DMS53 treated with DMSO at 0.1 percent for 48 hours (cell line): ENCODE data around the gene S1PR4.
A peak's percentile ranks its signal among the peaks of the same experiment; 100 is the strongest.
"Not testable (repeated sequence)": the region's sequence is repeated elsewhere in the genome, so short reads cannot be mapped to it uniquely, and the experiment has no call there.

Source experiments
- DNase-seq: peaks from one replicate; lab custom pipeline; 2025; ENCODE audit not compliant: unreplicated experiment; lab: John Stamatoyannopoulos, UW

Gene S1PR4

GRCh38 chr19:3151563-3152418 is 26.8 kb upstream of the S1PR4 start:
- no peak for DNase-seq

GRCh38 chr19:3152419-3152780 is 26.2 kb upstream of the S1PR4 start:
- no peak for DNase-seq

GRCh38 chr19:3153286-3154230 is 25.0 kb upstream of the S1PR4 start:
- no peak for DNase-seq

GRCh38 chr19:3154447-3154846 is 24.1 kb upstream of the S1PR4 start:
- DNase-seq = not testable (repeated sequence)

- no peak for DNase-seq
Measured at GRCh38 chr19:3154957-3155736, 23.4 kb upstream of the S1PR4 start.

- no peak for DNase-seq
Measured at GRCh38 chr19:3157096-3157845, 21.3 kb upstream of the S1PR4 start.

GRCh38 chr19:3159565-3159964 is 19.0 kb upstream of the S1PR4 start:
- no peak for DNase-seq

- DNase-seq = no peak
Measured at GRCh38 chr19:3160219-3160618, 18.4 kb upstream of the S1PR4 start.

- no peak for DNase-seq
Measured at GRCh38 chr19:3161453-3161852, 17.1 kb upstream of the S1PR4 start.

- DNase-seq = no peak
Measured at GRCh38 chr19:3162418-3163229, 15.9 kb upstream of the S1PR4 start.

GRCh38 chr19:3163230-3163886 is 15.2 kb upstream of the S1PR4 start:
- DNase-seq = peak; percentile 30

- DNase-seq = no peak
Measured at GRCh38 chr19:3163943-3164342, 14.6 kb upstream of the S1PR4 start.

- DNase-seq = no peak
Measured at GRCh38 chr19:3167533-3168272, 10.9 kb upstream of the S1PR4 start.

GRCh38 chr19:3171894-3172672 is 6.5 kb upstream of the S1PR4 start:
- no peak for DNase-seq

- DNase-seq = not testable (repeated sequence)
Measured at GRCh38 chr19:3172673-3173000, 5.9 kb upstream of the S1PR4 start.

GRCh38 chr19:3175781-3176714 is 2.5 kb upstream of the S1PR4 start:
- DNase-seq = no peak
